Measurements from ENCODE around the gene PCDHGB4. TPM values are rescaled to one million over a fixed set of nuclear protein-coding genes. Genes with fewer than 3 reads are reported as not detected.
"Not testable (repeated sequence)": the region's sequence is repeated elsewhere in the genome, so short reads cannot be mapped to it uniquely, and the experiment has no call there.

Gene PCDHGB4
- total and polyA plus RNA-seq, 10 of the 15 experiments (the other 5 are each of a cell fraction or from before 2014, with no cell fraction given) = 0.02 to 0.20 (median 0.04) TPM; not detected in 4

- ChIA-PET RAD21 (ENCODE audit: unreplicated experiment) (no interaction called here), POLR2A (no interaction called here), CTCF (interaction anchor here (0.9 to 1.3 kb wide), 3 partner anchors 46 to 189 kb away, joined by 3 to 6 read pairs (median 3); partner anchors contain the start of gene PCDHGA11), SMC1A (ENCODE audit: uncharacterized antibody, unreplicated experiment) (interaction anchor here (0.8 kb wide), 1 partner anchor 22 kb away, joined by 5 read pairs; no protein-coding TSS in a partner anchor)
- H3K9me3 ChIP-seq (replicated peaks; ENCODE audit: control insufficient read depth, insufficient read depth, low read length) = peaks cover 17% of the 10 kb centered on the region; the same call in 2 of the 3 replicates
- H3K4me1 ChIP-seq (ENCODE audit: control insufficient read depth, insufficient read depth, low read length) = no peaks in the 10 kb centered on the region
- in situ Hi-C loops (cut with MboI) (no loop called here), intact Hi-C loops (cut with micrococcal nuclease; ENCODE audit: unreplicated experiment) (no loop called here)
- no peaks in the 10 kb centered on the region for H3K36me3 ChIP-seq (ENCODE audit: control insufficient read depth in 2 of 2, insufficient read depth in 2 of 2, low read length in 1 of 2)
- DNase-seq (ENCODE audit: low read depth, low spot score) (no peak), ATAC-seq (no peak), FAIRE-seq (no peak)
- no TSS peak for BruUV-seq (replicated peaks)
- H3K79me2 ChIP-seq (ENCODE audit: control insufficient read depth, insufficient read depth, low read length) = no peaks in the 10 kb centered on the region
- no peak overlapping the region for H3K27ac ChIP-seq (ENCODE audit: control insufficient read depth, insufficient read depth)
- H2AFZ ChIP-seq (ENCODE audit: control insufficient read depth, low read depth, low read length) = no peak overlapping the region
- no peak overlapping the region for H3K9ac ChIP-seq (ENCODE audit: control insufficient read depth, insufficient read depth, low read length)
- 93% methylated on average over 14 of the region's 14 CpGs for WGBS (ENCODE audit: insufficient coverage, insufficient replicate concordance, low lambda C conversion rate, missing lambda C conversion rate)
- H3K4me3 ChIP-seq = no peak overlapping the region
- H3K27me3 ChIP-seq (replicated peaks in 1 of 2; ENCODE audit: control insufficient read depth in 2 of 2, insufficient read depth in 2 of 2, low read length in 1 of 2) = no peaks in the 10 kb centered on the region
- TF ChIP-seq, protein P1, sequence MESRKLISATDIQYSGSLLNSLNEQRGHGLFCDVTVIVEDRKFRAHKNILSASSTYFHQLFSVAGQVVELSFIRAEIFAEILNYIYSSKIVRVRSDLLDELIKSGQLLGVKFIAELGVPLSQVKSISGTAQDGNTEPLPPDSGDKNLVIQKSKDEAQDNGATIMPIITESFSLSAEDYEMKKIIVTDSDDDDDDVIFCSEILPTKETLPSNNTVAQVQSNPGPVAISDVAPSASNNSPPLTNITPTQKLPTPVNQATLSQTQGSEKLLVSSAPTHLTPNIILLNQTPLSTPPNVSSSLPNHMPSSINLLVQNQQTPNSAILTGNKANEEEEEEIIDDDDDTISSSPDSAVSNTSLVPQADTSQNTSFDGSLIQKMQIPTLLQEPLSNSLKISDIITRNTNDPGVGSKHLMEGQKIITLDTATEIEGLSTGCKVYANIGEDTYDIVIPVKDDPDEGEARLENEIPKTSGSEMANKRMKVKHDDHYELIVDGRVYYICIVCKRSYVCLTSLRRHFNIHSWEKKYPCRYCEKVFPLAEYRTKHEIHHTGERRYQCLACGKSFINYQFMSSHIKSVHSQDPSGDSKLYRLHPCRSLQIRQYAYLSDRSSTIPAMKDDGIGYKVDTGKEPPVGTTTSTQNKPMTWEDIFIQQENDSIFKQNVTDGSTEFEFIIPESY (IDR thresholded peaks at IDR 0.05) = no peak
- H3K4me2 ChIP-seq (ENCODE audit: control insufficient read depth, insufficient read depth) = no peak overlapping the region
- no peaks in the 10 kb centered on the region for H4K20me1 ChIP-seq (ENCODE audit: control insufficient read depth, insufficient read depth)
Observed at GRCh38 chr5:141374627-141375026, 12.9 kb upstream of the PCDHGB4 start.

DNA sequence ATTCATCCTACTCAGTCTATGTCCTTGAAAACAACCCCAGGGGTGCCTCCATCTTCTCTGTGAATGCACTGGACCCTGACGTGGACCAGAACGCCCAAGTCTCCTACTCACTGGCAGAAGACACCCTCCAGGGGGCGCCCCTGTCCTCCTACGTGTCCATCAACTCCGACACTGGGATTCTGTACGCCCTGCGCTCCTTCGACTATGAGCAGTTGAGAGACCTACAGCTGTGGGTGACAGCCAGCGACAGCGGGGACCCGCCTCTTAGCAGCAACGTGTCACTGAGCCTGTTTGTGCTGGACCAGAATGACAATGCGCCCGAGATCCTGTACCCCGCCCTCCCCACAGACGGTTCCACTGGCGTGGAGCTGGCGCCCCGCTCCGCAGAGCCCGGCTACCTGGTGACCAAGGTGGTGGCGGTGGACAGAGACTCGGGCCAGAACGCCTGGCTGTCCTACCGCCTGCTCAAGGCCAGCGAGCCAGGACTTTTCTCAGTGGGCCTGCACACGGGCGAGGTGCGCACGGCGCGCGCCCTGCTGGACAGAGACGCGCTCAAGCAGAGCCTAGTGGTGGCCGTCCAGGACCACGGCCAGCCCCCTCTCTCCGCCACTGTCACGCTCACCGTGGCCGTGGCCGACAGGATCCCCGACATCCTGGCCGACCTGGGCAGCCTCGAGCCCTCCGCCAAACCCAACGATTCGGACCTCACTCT, 11.9 kb upstream of the PCDHGB4 start:
- in situ Hi-C loops (cut with MboI); H3K27me3 ChIP-seq (replicated peaks in 1 of 2; ENCODE audit: control insufficient read depth in 2 of 2, insufficient read depth in 2 of 2, low read length in 1 of 2); CTCF ChIA-PET; H4K20me1 ChIP-seq (ENCODE audit: control insufficient read depth, insufficient read depth); H3K36me3 ChIP-seq (ENCODE audit: control insufficient read depth in 2 of 2, insufficient read depth in 2 of 2, low read length in 1 of 2); BruUV-seq (replicated peaks); RAD21 ChIA-PET (ENCODE audit: unreplicated experiment); FAIRE-seq; H3K4me3 ChIP-seq; POLR2A ChIA-PET; ATAC-seq; H3K27ac ChIP-seq (ENCODE audit: control insufficient read depth, insufficient read depth); intact Hi-C loops (cut with micrococcal nuclease; ENCODE audit: unreplicated experiment); H3K4me1 ChIP-seq (ENCODE audit: control insufficient read depth, insufficient read depth, low read length); H2AFZ ChIP-seq (ENCODE audit: control insufficient read depth, low read depth, low read length); SMC1A ChIA-PET (ENCODE audit: uncharacterized antibody, unreplicated experiment); DNase-seq (ENCODE audit: low read depth, low spot score); H3K79me2 ChIP-seq (ENCODE audit: control insufficient read depth, insufficient read depth, low read length); H3K4me2 ChIP-seq (ENCODE audit: control insufficient read depth, insufficient read depth); H3K9ac ChIP-seq (ENCODE audit: control insufficient read depth, insufficient read depth, low read length): not testable (repeated sequence)
- WGBS (ENCODE audit: insufficient coverage, insufficient replicate concordance, low lambda C conversion rate, missing lambda C conversion rate) = 89% methylated on average over 33 of the region's 48 CpGs
- peaks cover 17% of the 10 kb centered on the region; the same call in 2 of the 3 replicates for H3K9me3 ChIP-seq (replicated peaks; ENCODE audit: control insufficient read depth, insufficient read depth, low read length)

Data from GM12878 (cell line).